Middle frontal gyrus (tissue), 1 donor: ENCODE data around the gene APOBEC3A.
"Not testable (repeated sequence)": the region's sequence is repeated elsewhere in the genome, so short reads cannot be mapped to it uniquely, and the experiment has no call there.

Source experiments
- DNase-seq: peaks from one replicate; pipeline ENCODE4 v3.0.0-alpha.2; 2015; ENCODE audit warnings: low spot score; ENCODE audit errors: extremely low spot score

APOBEC3A gene

GRCh38 chr22:38942702-38943101 is 14.7 kb upstream of the APOBEC3A start:
- DNase-seq, result no peak

DNA sequence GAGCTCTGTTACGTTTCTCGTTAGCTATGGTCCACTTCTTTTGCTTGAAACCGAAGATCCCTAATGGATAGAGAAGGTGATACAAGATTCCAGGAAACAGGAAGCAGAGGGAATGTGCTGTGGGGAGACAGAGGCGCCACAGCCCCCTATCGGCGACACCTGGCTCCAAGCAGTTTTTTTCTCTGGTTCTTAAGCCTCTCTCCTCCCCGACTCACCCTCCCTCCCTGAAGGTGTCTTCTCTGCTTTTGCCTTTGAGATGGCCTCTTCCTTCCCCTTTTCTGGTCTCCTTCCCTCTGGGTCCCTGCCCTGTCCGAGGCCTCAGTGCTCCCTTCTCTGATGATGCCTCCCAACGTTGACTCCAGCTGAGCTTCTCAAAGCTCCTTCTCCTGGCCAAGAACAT is 14.2 kb upstream of the APOBEC3A start:
- DNase-seq, result no peak

- DNase-seq, result no peak
Measured at GRCh38 chr22:38943882-38944281, 13.5 kb upstream of the APOBEC3A start.

DNA sequence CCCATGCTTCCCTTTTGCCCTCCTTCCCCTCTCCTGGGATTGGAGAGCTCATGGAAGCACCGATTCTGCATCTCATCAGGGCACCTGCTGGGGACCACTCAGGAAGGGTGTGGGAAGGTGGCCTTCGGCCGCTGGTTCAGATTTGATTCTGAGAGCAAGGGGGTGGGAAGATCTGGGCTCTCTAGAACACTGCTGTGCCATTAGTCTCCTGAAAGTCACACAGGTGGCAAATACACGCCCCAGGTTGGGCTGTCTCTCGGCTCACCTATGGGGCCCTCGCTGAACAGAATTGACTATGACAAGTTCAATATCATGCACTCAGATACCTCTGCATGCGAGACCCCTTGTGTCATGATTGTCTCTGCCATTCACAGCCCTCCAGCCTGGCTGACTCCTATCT is 12.8 kb upstream of the APOBEC3A start:
- no peak for DNase-seq

DNA sequence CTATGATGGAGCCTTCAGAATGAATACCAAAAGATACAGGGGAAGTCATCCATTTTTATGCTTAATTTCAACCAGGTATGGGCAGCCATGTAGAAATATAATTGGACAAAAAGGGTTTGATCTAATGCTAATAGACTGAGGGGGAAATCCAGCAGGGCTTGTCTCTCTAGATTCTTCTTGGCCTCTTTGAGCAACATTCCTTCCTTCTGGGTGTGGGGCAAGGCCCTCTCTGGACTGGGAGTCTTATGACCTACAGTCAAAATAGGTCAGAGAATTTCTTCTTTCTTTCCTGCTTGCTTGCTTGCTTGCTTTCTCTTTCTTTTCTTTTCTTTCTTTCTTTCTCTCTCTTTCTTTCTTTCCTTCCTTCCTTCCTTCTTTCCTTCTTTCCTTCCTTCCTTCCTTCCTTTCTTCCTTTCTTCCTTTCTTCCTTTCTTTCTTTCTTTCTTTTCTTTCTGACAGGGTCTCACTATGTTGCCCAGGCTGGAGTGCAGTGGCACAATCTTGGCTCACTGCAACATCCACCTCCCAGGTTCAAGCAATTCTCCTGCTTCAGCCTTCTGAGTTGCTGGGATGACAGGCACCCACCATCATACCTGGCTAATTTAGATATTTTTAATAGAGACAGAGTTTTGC is 11.6 kb upstream of the APOBEC3A start:
- DNase-seq, result not testable (repeated sequence)

DNA sequence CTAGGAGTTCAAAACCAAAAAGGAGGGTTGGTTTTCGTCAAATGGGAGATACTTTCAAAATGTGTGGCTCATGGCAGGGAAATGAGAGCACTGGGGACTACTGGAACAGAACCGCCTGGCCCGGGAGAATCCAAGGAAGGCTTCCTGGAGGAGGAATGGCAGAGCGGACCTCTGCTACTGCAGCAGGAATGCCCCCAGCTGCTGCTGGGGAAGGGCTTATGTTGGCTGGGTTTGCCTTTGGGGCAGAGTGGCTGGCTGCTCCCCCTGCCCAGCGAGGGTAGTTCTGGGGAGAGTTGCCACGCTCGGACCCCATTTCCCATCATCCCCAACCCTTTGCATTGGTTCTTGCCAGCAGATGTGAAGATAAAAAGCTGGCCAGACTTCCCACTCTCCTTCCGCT is 10.6 kb upstream of the APOBEC3A start:
- DNase-seq, result no peak

DNA sequence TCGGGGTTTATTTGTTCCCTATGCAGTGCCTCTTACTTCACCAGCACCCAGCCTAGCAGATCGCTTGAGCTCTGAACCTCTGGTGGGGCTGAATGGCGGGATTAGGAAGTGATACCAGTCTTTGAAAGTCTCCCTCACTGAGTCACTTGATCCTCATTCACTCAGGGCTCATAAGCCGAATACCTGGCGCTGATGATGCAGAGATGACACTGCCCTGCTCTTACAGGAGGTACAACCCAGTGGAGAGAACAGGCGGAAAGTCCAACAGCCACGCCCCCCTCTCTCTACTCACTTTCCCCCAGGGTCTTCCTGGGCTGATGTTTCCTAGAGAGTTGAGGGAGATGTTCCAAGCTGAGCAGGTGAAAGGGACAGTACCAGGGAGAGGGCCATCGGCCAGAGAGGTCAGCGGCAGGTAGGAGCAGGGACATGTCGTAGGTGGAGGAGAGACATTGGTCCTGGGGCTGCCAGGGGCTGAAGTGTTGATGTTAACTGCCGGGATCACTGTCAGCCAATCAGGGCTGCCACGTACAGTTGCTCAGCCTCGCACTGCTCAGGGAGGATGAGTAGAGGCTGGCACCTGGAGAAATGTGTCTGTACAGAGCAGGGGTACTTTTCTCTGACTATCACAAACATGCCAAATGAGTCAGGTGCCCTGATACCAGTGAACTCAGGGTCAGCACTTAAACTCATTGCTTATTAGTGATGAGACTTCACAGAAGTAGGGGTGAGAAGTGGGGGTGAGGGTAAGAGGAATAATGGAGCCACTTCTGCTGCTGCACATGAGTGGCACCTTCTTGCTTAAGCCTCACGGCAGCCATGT is 9.9 kb upstream of the APOBEC3A start:
- no peak for DNase-seq

- no peak for DNase-seq
Measured at GRCh38 chr22:38948181-38948940, 9.0 kb upstream of the APOBEC3A start.

- no peak for DNase-seq
Measured at GRCh38 chr22:38949889-38950405, 7.5 kb upstream of the APOBEC3A start.

DNA sequence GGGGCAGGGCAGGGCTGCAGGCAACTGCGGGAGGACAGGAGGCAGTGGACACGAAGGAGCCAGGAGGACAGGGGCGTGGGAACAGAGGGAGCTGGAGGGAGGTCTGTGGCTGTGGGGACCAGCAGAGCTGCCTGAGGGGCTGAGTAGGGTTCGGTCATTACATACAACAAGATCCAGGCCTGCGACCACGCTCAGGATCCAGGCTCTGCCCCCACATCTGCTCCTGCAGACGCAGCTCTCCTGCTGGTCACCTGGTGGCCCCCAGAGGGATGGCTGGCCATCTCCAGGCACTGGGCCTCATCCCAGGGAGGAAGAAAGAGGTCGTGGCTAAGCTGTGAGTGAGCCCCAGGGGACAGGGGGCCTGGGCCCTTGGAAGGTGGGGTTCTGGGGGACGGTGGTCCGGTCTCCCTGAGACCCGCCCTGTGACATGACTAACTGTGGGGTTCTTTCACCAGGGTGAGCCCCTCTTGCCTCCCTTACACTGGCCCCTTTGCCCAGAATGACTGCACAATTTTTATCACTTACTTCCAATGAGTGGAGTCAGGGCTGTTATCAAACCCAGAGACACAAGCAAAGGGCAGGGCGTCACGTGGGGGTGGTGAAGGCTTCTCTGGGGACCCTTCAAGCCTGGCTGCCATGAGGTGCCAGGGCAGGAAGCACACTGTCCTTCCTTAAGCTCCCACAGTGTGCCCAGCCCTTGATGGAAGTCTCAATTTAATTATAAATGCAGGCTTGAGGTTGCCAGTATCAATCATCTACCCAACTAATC is 6.7 kb upstream of the APOBEC3A start:
- DNase-seq, result no peak

GRCh38 chr22:38951734-38952133 is 5.7 kb upstream of the APOBEC3A start:
- DNase-seq, result no peak

DNA sequence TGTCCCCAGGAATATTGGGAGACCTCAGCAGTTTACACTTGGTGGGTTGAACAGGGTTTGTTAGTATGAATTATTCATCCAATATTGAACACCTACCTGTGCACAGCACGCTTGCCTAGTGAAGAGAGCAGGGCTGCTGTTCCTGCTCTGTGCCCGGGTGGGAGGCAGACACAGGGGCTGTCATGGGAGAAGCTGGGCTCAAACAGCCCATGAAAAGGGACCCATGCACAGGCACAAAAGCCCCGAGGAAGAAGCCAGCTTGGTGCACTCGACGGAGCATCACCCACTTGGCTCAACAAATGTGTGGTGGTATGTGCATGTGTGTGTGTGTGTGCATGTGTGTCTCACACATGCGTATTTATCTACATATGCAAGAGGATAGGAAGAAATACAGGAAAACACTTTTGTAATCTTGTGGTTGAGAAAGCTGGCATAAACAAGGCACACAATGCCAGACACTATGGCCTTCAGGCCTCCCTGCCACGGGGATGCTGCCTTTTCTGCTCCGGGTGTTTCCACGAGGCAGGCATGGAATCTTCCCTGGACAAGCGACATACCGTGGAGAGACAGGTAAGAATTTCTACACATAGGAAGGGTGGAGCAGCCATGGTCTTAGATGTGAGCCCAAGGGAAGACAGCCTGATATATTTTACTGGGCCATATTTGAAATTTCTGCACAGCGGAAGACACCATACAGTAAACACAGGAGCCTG is 5.0 kb upstream of the APOBEC3A start:
- no peak for DNase-seq

GRCh38 chr22:38953091-38953490 is 4.3 kb upstream of the APOBEC3A start:
- no peak for DNase-seq

- DNase-seq, result no peak
Measured at GRCh38 chr22:38953577-38954413, 3.6 kb upstream of the APOBEC3A start.

DNA sequence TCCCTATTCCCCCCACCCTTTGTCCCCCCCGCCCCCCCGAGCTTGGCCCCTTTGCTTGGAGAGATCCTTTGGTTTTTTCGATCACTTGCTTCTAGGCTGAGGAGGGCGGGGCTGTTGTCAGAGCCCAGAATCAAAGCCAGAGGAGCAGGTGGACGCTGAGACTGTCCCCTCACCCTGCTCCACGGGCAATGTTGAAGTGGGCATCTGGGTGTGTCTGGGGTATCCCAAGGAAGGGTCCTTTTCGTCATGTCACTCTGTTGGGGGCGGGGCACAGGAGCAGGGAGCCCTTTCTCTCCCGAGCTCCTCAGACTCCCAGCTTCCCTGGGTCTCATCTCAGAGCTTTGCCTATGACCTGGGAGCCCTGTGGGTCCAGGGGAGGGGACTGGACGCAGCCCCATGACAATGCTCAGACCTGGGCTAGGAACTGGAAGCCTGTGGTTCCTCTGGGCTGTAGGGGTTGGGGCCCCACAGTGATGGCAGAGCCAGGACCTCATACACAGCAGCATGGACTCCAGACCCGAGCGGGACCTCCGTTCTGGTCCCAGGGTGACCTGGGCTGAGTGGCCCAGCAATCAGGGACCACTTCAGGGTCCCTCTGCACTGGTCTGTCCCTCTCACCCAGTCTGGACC is 2.9 kb upstream of the APOBEC3A start:
- no peak for DNase-seq

DNA sequence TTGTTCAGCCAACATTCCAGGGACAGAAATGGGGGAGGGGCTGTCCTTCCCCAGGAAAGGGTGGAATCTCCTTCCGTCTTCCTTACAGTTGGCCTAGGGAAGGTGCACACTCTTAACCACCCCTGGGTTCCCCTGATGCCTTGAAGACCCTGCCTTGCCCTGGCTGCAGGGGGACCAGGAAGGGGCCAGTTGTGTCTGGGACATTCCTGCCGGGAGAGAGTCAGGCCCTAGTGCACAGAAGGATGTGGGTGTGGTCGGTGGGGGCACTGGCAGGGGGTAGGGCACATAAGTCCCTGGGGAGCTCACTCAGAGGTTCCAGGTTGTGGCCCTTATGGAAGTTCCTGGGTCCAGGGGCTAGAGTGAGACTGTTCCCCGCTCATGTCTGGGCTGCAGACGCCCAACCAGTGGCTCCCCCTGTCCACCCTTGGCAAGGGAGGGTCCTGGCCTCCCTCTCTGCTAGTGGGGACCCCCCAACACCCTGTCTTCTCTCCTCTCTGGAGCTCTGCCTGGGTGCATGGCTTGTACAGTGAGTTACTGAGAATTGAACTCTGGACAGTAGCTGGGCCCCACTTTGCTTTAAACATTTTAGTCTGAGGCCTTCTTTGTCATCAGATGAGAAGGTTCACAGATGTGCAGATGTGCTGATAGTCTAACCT is 2.0 kb upstream of the APOBEC3A start:
- DNase-seq, result no peak

GRCh38 chr22:38955926-38956325 is 1.5 kb upstream of the APOBEC3A start:
- DNase-seq, result no peak

DNA sequence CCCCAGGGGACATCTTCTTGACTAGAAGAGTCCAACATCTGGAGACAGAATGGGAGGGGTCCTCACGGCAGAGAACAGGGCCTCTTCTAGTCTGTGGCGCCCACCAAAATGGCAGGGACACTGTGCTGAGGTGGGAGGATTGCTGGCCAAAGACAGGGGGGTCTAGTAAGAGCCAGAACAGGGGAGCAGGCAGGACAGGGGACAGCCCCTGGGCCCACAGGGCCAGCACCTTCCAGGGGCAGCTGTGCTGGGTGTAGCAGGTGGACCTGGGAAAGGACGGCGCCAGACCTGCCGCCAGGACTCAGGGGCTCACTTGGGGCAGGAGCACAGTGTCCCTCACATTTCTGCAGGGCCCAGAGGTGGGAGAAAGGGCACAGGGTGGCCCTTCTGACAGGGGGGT is 858 bp upstream of the APOBEC3A start:
- DNase-seq, result no peak
